H9 (cell line): ENCODE results near the gene TENM3. TPM values are rescaled to one million over a fixed set of nuclear protein-coding genes. Genes with fewer than 3 reads are reported as not detected.
A peak's percentile ranks its signal among the peaks of the same experiment; 100 is the strongest.

ENCODE experiments used
- DNase-seq: peaks from one replicate; pipeline ENCODE4 v3.0.0-alpha.2; 2017
- H2AFZ ChIP-seq: one replicate; pipeline ENCODE4 v1.6.1; 2013; ENCODE audit warnings: mild to moderate bottlenecking, low read length, control low read depth, moderate library complexity
- H2AK5ac ChIP-seq: 2 replicates; pipeline ENCODE4 v1.6.1; 2013; ENCODE audit warnings: low read length, control low read depth, mixed read lengths; ENCODE audit not compliant: insufficient read length
- H2BK120ac ChIP-seq: one replicate; pipeline ENCODE4 v1.6.1; 2013; ENCODE audit warnings: low read depth, mild to moderate bottlenecking, low read length, control low read depth, inconsistent platforms; ENCODE audit not compliant: poor library complexity, severe bottlenecking
- H2BK12ac ChIP-seq: 2 replicates; pipeline ENCODE4 v1.6.1; 2013; ENCODE audit warnings: low read length, control low read depth, mixed read lengths, low read depth; ENCODE audit not compliant: insufficient read length
- H2BK15ac ChIP-seq: 2 replicates; pipeline ENCODE4 v1.6.1; 2013; ENCODE audit warnings: low read depth, low read length, control low read depth
- H2BK20ac ChIP-seq: one replicate; pipeline ENCODE4 v1.6.1; 2013; ENCODE audit warnings: low read depth, mild to moderate bottlenecking, low read length, control low read depth, inconsistent platforms; ENCODE audit not compliant: poor library complexity, severe bottlenecking
- H2BK5ac ChIP-seq: 2 replicates; pipeline ENCODE4 v1.6.1; 2013; ENCODE audit warnings: low read length, control low read depth, mixed read lengths; ENCODE audit not compliant: insufficient read length
- H3K14ac ChIP-seq: 2 replicates; pipeline ENCODE4 v1.6.1; 2013; ENCODE audit warnings: low read length, control low read depth; ENCODE audit not compliant: insufficient read depth
- H3K18ac ChIP-seq: 2 replicates; pipeline ENCODE4 v1.6.1; 2013; ENCODE audit warnings: low read depth, mild to moderate bottlenecking, mixed read lengths, low read length, control low read depth; ENCODE audit not compliant: insufficient read length
- H3K23ac ChIP-seq: 2 replicates; pipeline ENCODE4 v1.6.1; 2013; ENCODE audit warnings: low read length, control low read depth, mixed read lengths, low read depth; ENCODE audit not compliant: insufficient read length
- H3K23me2 ChIP-seq: 2 replicates; pipeline ENCODE4 v1.6.1; 2013; ENCODE audit warnings: low read depth, mild to moderate bottlenecking, mixed read lengths, low read length, control low read depth; ENCODE audit not compliant: insufficient read length, poor library complexity, severe bottlenecking
- H3K27ac ChIP-seq: 2 replicates; pipeline ENCODE4 v1.5.1; 2013; ENCODE audit warnings: low read length, control low read depth, mixed read lengths, low read depth; ENCODE audit not compliant: insufficient read length
- H3K27me3 ChIP-seq: 2 replicates; pipeline ENCODE4 v1.6.1; 2013; ENCODE audit warnings: low read length, control low read depth, inconsistent platforms; ENCODE audit not compliant: insufficient read depth
- H3K4ac ChIP-seq: 2 replicates; pipeline ENCODE4 v1.6.1; 2013; ENCODE audit warnings: low read depth, mild to moderate bottlenecking, control low read depth, inconsistent platforms, low read length, moderate library complexity
- H3K4me1 ChIP-seq: 2 replicates; pipeline ENCODE4 v1.6.1; 2013; ENCODE audit warnings: low read length, control low read depth, inconsistent platforms; ENCODE audit not compliant: insufficient read depth
- H3K4me2 ChIP-seq: 2 replicates; pipeline ENCODE4 v1.6.1; 2013; ENCODE audit warnings: low read length, control low read depth, mixed read lengths; ENCODE audit not compliant: insufficient read length, insufficient read depth
- H3K56ac ChIP-seq: 2 replicates; pipeline ENCODE4 v1.6.1; 2013; ENCODE audit warnings: low read depth, mild to moderate bottlenecking, mixed read lengths, low read length, control low read depth; ENCODE audit not compliant: insufficient read length
- H3K79me1 ChIP-seq: 2 replicates; pipeline ENCODE4 v1.6.1; 2013; ENCODE audit warnings: low read depth, mild to moderate bottlenecking, moderate library complexity, low read length, control low read depth, inconsistent platforms; ENCODE audit not compliant: insufficient read depth, poor library complexity, severe bottlenecking
- H3K79me2 ChIP-seq: 2 replicates; pipeline ENCODE4 v1.6.1; 2013; ENCODE audit warnings: low read length, control low read depth, inconsistent platforms; ENCODE audit not compliant: insufficient read depth
- H3K9ac ChIP-seq: 2 replicates; pipeline ENCODE4 v1.6.1; 2013; ENCODE audit warnings: low read length, control low read depth, mixed read lengths; ENCODE audit not compliant: insufficient read length; ENCODE audit errors: extremely low read depth
- H3K9me3 ChIP-seq: one replicate; pipeline ENCODE4 v1.6.1; 2013; ENCODE audit warnings: low read depth, low read length, inconsistent platforms; ENCODE audit not compliant: control insufficient read depth
- H3T11ph ChIP-seq: one replicate; pipeline ENCODE4 v1.6.1; 2013; ENCODE audit warnings: mild to moderate bottlenecking, low read length, control low read depth, inconsistent platforms
- H4K20me1 ChIP-seq: one replicate; pipeline ENCODE4 v1.6.1; 2013; ENCODE audit not compliant: control insufficient read depth, insufficient read length, insufficient read depth
- H4K5ac ChIP-seq: 2 replicates; pipeline ENCODE4 v1.6.1; 2013; ENCODE audit warnings: low read depth, mild to moderate bottlenecking, mixed read lengths, low read length, control low read depth; ENCODE audit not compliant: insufficient read length
- H4K8ac ChIP-seq: replicated peaks from 2 replicates; pipeline ENCODE4 v1.6.1; 2013; ENCODE audit warnings: low read length, control low read depth, mixed read lengths, low read depth; ENCODE audit not compliant: insufficient read length
- H4K91ac ChIP-seq: 2 replicates; pipeline ENCODE4 v1.6.1; 2013; ENCODE audit warnings: low read depth, mild to moderate bottlenecking, moderate library complexity, mixed read lengths, low read length, control low read depth; ENCODE audit not compliant: insufficient read length
- H3K27ac Mint-ChIP-seq, 3 experiments: 2 replicates in 2 of 3; 3 replicates in 1 of 3; pipeline ENCODE4 v1.8.0; 2020 to 2021; ENCODE audit warnings: mixed read lengths in 3 of 3, mild to moderate bottlenecking in 1 of 3, moderate library complexity in 1 of 3
- H3K27me3 Mint-ChIP-seq: 2 replicates; pipeline ENCODE4 v1.8.0; 2021; ENCODE audit warnings: low read depth, mild to moderate bottlenecking, moderate library complexity, mixed read lengths
- H3K36me3 Mint-ChIP-seq, 3 experiments: 2 replicates in 2 of 3; 3 replicates in 1 of 3; pipeline ENCODE4 v1.8.0; 2020 to 2021; ENCODE audit warnings: low read depth in 3 of 3, mixed read lengths in 3 of 3; ENCODE audit not compliant: insufficient read depth in 1 of 3
- H3K4me1 Mint-ChIP-seq, 2 experiments: 2 replicates each; pipeline ENCODE4 v1.8.0; 2020; ENCODE audit warnings: mixed read lengths in 2 of 2
- H3K4me3 Mint-ChIP-seq, 2 experiments: 2 replicates in 1 of 2; 3 replicates in 1 of 2; pipeline ENCODE4 v1.8.0; 2020 to 2021; ENCODE audit warnings: mild to moderate bottlenecking in 2 of 2, mixed read lengths in 2 of 2, moderate library complexity in 1 of 2
- H3K9me3 Mint-ChIP-seq, 2 experiments: 2 replicates in 1 of 2; 3 replicates in 1 of 2; pipeline ENCODE4 v1.8.0; 2020; ENCODE audit warnings: mild to moderate bottlenecking in 2 of 2, mixed read lengths in 2 of 2, moderate library complexity in 1 of 2
- CTCF ChIP-seq: fragments of 200-600 bp; sonication (generic); conservative IDR thresholded peaks from 3 replicates; pipeline ENCODE4 v1.8.0; 2021; ENCODE audit warnings: antibody characterized with exemption, mild to moderate bottlenecking
- WGBS: extraction: QIAGEN DNeasy Blood & Tissue Kit; methylation state at CpG from one replicate; pipeline ENCODE4 v1.1.7; 2013; ENCODE audit warnings: missing lambda C conversion rate, low lambda C conversion rate, mixed read lengths; ENCODE audit not compliant: insufficient read length; ENCODE audit errors: extremely low coverage; 5-methylcytosine and 5-hydroxymethylcytosine counted together
- total RNA-seq: library from RNA; stranded (reverse); gene quantifications from 2 replicates; pipeline ENCODE4 v1.2.1, GENCODE V29; 2021

Gene TENM3
- total RNA-seq, 1 experiment from 2014 or later: 49.6 TPM

- Histone ChIP-seq H3K79me1 (no peaks in the 10 kb centered on the region), H3K23me2 (no peaks in the 10 kb centered on the region), H2AFZ (no peak overlapping the region), H3K9me3 (no peaks in the 10 kb centered on the region), H2BK15ac (no peak overlapping the region), H2BK20ac (no peak overlapping the region), H3K18ac (no peak overlapping the region), H3K23ac (no peak overlapping the region), H3K14ac (no peak overlapping the region), H3K4ac (no peak overlapping the region), H3K9ac (no peak overlapping the region), H3T11ph (no peak overlapping the region), H3K4me2 (no peak overlapping the region), H3K79me2 (no peaks in the 10 kb centered on the region), H4K91ac (no peak overlapping the region), H3K4me1 (peaks cover 10% of the 10 kb centered on the region), H2BK5ac (no peak overlapping the region), H3K27ac (peak overlapping the region; percentile 80), H2BK12ac (no peak overlapping the region), H3K56ac (no peak overlapping the region), H3K27me3 (no peaks in the 10 kb centered on the region), H4K5ac (no peak overlapping the region), H2BK120ac (no peak overlapping the region), H2AK5ac (no peak overlapping the region), H4K8ac (no peak overlapping the region), H4K20me1 (no peaks in the 10 kb centered on the region)
- Mint-ChIP-seq H3K9me3 (peaks cover 5% of the 10 kb centered on the region in 2 experiments; a peak in 3 of 5 replicates), H3K4me1 (peaks cover 58 to 63% of the 10 kb centered on the region in 2 experiments), H3K27ac (peak overlapping the region in 2 of 3 experiments; percentile 82 to 89; a peak in 5 of 7 replicates), H3K4me3 (peak overlapping the region in 1 of 2 experiments; percentile 27; a peak in 3 of 5 replicates), H3K36me3 (peaks cover 13 to 18% (median 13%) of the 10 kb centered on the region in 3 experiments), H3K27me3 (no peaks in the 10 kb centered on the region)
- DNase-seq: no peak
- WGBS: no CpG with 5 or more reads among the region's 4 CpGs
- no peak for TF ChIP-seq CTCF
Observed at GRCh38 chr4:182258441-182259000, 15.3 kb downstream of the TENM3 start.
